SK-N-SH treated with all-trans-retinoic acid at 6 μM for 48 hours (cell line): ENCODE data around the gene NFYC.

Experiments
- ATAC-seq: fragments of 200-7000 bp; cut with Tn5 transposase; 3 replicates; pipeline ENCODE4 v1.9.1; 2020; ENCODE audit warnings: mild to moderate bottlenecking, moderate library complexity
- ARNTL ChIP-seq: fragments of 450-650 bp; formaldehyde crosslinking; IDR thresholded peaks from 2 replicates; pipeline ENCODE4 v1.5.0; 2020; ENCODE audit warnings: low read depth, mild to moderate bottlenecking, moderate library complexity, borderline replicate concordance
- CREB5 ChIP-seq: fragments of 250-450 bp; sonication (Bioruptor Pico); IDR thresholded peaks from 2 replicates; pipeline ENCODE4 v1.5.1; 2020; ENCODE audit warnings: low read depth, mild to moderate bottlenecking, moderate library complexity
- ESRRG ChIP-seq: fragments of 250-450 bp; sonication (Bioruptor Pico); IDR thresholded peaks from 2 replicates; pipeline ENCODE4 v1.6.1; 2021; ENCODE audit warnings: mild to moderate bottlenecking
- GLIS3 ChIP-seq: fragments of 250-450 bp; sonication (Bioruptor Pico); IDR thresholded peaks from 2 replicates; pipeline ENCODE4 v1.5.0; 2020; ENCODE audit warnings: mild to moderate bottlenecking, moderate library complexity
- ISL1 ChIP-seq: fragments of 250-450 bp; sonication (Bioruptor Pico); IDR thresholded peaks from 2 replicates; pipeline ENCODE4 v2.1.2; 2022; ENCODE audit warnings: mild to moderate bottlenecking, moderate library complexity
- OSR1 ChIP-seq: fragments of 250-450 bp; sonication (Bioruptor Pico); IDR thresholded peaks from 2 replicates; pipeline ENCODE4 v1.8.0; 2022; ENCODE audit warnings: moderate library complexity, mild to moderate bottlenecking, inconsistent platforms
- PATZ1 ChIP-seq: fragments of 250-450 bp; sonication (Bioruptor Pico); IDR thresholded peaks from 2 replicates; pipeline ENCODE4 v1.8.0; 2020; ENCODE audit warnings: mild to moderate bottlenecking, moderate library complexity, borderline replicate concordance
- POU6F1 ChIP-seq: fragments of 250-450 bp; sonication (Bioruptor Pico); IDR thresholded peaks from 2 replicates; pipeline ENCODE4 v1.8.0; 2021; ENCODE audit warnings: low read depth, mild to moderate bottlenecking, moderate library complexity, borderline replicate concordance
- PPARA ChIP-seq: fragments of 250-450 bp; sonication (Bioruptor Pico); IDR thresholded peaks from 2 replicates; pipeline ENCODE4 v1.5.0; 2020; ENCODE audit warnings: mild to moderate bottlenecking, borderline replicate concordance
- RARB ChIP-seq: fragments of 250-450 bp; sonication (Bioruptor Pico); IDR thresholded peaks from 2 replicates; pipeline ENCODE4 v1.8.0; 2021; ENCODE audit warnings: mild to moderate bottlenecking, moderate library complexity
- SNAI2 ChIP-seq: fragments of 250-450 bp; sonication (Bioruptor Pico); IDR thresholded peaks from 2 replicates; pipeline ENCODE4 v1.5.0; 2020; ENCODE audit warnings: mild to moderate bottlenecking, moderate library complexity
- TOX ChIP-seq: fragments of 250-450 bp; sonication (Bioruptor Pico); IDR thresholded peaks from 2 replicates; pipeline ENCODE4 v1.8.0; 2021; ENCODE audit warnings: mild to moderate bottlenecking, moderate library complexity, borderline replicate concordance
- TSHZ2 ChIP-seq: fragments of 250-450 bp; sonication (Bioruptor Pico); IDR thresholded peaks from 2 replicates; pipeline ENCODE4 v1.5.0; 2020; ENCODE audit warnings: mild to moderate bottlenecking, moderate library complexity
- ZFP3 ChIP-seq: fragments of 250-450 bp; sonication (Bioruptor Pico); IDR thresholded peaks from 2 replicates; pipeline ENCODE4 v1.5.0; 2020; ENCODE audit warnings: mild to moderate bottlenecking, moderate library complexity
- ZFP30 ChIP-seq: fragments of 450-650 bp; formaldehyde crosslinking; IDR thresholded peaks from 2 replicates; pipeline ENCODE4 v1.5.0; 2022; ENCODE audit warnings: mild to moderate bottlenecking, moderate library complexity
- ZNF70 ChIP-seq: fragments of 450-650 bp; formaldehyde crosslinking; IDR thresholded peaks from 2 replicates; pipeline ENCODE4 v1.5.0; 2020; ENCODE audit warnings: mild to moderate bottlenecking, moderate library complexity
- ZNF8 ChIP-seq: fragments of 450-650 bp; formaldehyde crosslinking; IDR thresholded peaks from 2 replicates; pipeline ENCODE4 v1.5.0; 2020; ENCODE audit warnings: mild to moderate bottlenecking, moderate library complexity

The NFYC gene

GRCh38 chr1:40704817-40705733 lies 13.6 kb downstream of the NFYC start:
- TF ChIP-seq TSHZ2 (no peak), ZFP30 (CRISPR knock-in tag) (no peak), CREB5 (no peak), OSR1 (CRISPR knock-in tag) (no peak), TOX (CRISPR knock-in tag) (no peak), GLIS3 (CRISPR knock-in tag) (no peak), ISL1 (CRISPR knock-in tag) (no peak), ARNTL (no peak), ZNF70 (no peak), RARB (CRISPR knock-in tag) (no peak), PPARA (CRISPR knock-in tag) (no peak), PATZ1 (CRISPR knock-in tag) (no peak), ZNF8 (CRISPR knock-in tag) (no peak), ZFP3 (CRISPR knock-in tag) (no peak), POU6F1 (CRISPR knock-in tag) (no peak), SNAI2 (CRISPR knock-in tag) (no peak), ESRRG (CRISPR knock-in tag) (no peak)
- ATAC-seq = no peak

- no peak for TF ChIP-seq PATZ1 (CRISPR knock-in tag)
- TF ChIP-seq TSHZ2 = no peak
- ATAC-seq = no peak
These were observed 15.1 kb downstream of the NFYC start for GRCh38 chr1:40706626-40707025.
